Jurkat, Clone E6-1 (cell line): Measurements from ENCODE around the gene MEGF11.

ENCODE experiments used
- DNase-seq: peaks from one replicate; pipeline ENCODE4 v3.0.0-alpha.2; 2011; ENCODE audit warnings: low read depth, low spot score
- H3K4me3 ChIP-seq: 2 replicates; pipeline ENCODE4 v1.5.1; 2011; ENCODE audit warnings: mild to moderate bottlenecking, low read length, control low read depth, moderate library complexity

The MEGF11 gene

GRCh38 chr15:66085128-66085527 lies 168.4 kb downstream of the MEGF11 start:
- DNase-seq, result peak; percentile 34
- no peak overlapping the region for H3K4me3 ChIP-seq

DNA sequence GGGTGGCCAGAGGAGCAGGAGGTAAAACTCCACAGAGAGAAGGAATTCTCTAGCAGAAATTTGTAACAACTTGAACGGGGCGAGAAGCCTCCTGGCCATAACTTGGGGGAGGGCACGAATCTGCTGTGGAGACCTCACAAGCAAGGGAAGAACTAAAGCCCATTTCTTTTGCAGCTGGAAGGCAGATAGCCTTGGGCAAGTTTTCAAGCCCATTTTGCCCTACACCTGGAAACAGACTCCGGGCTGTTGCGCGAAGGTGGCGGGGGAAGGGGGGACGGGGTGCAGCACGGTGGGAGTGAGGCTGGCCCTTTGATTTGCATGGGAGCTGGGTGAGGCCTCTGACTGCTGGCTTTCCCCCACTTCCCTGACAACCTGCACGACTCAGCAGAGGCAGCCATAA lies 168.8 kb downstream of the MEGF11 start:
- H3K4me3 ChIP-seq, result no peak overlapping the region

GRCh38 chr15:66080717-66081398 lies 172.7 kb downstream of the MEGF11 start:
- DNase-seq, result no peak

More for the DNA sequence above, 168.8 kb downstream of the MEGF11 start:
- DNase-seq, result no peak

DNA sequence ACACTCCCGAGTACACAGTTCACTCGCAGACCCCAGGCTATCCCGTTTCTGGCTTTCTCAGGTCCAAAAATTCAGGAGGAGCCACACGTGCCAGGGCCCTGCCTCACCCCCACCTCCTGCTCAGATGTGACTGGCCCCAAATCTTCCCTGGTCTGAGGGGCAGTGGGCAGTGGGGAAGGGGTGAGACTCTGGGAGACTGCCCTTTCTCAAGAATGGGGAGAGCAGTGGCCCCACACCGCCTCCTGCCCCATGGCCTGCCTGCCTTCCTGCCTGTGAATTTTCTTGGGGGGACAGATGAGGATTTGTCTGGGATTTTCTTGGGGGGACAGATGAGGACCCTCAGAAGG lies 174.6 kb downstream of the MEGF11 start:
- no peak overlapping the region for H3K4me3 ChIP-seq

More at GRCh38 chr15:66080717-66081398, 172.7 kb downstream of the MEGF11 start:
- no peak overlapping the region for H3K4me3 ChIP-seq

DNA sequence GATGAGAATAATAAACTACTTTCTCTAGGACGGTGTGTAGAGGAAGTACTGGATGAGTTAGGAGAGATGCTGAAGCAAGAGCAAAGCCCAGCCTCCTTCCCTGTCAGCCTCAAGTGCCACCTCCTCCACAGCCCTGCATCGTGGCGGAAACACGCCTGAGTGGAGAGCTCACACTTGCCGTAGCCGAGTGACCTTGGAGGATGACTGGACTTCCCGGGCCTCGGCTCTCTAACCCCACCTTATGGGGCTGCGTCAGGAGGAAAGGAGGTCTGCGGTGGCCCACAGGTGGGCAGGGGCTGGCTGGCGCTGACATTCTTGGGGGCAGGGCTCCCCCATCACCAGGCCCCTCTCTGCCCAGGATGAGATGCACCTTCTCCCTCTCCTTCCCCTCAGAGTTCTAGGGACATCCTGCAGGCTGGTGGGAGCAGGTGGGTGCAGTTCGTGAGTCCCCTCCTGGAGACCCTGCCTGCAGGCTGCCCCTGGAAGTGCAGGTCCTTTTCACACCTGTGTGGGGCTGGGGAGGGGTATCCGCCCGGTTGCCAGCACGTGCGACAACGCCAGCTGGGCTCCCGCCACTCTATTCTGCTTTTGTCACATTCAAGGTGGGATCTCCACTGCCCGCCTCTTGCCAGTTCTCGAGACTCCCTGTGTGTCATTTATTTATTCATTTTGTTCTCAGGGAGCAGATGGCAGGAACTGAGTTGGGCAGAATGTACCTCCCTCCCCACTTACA lies 175.2 kb downstream of the MEGF11 start:
- H3K4me3 ChIP-seq, result no peak overlapping the region
- DNase-seq, result no peak

More for the DNA sequence above, 174.6 kb downstream of the MEGF11 start:
- no peak for DNase-seq

GRCh38 chr15:66077320-66077663 lies 176.3 kb downstream of the MEGF11 start:
- H3K4me3 ChIP-seq, result no peak overlapping the region
- no peak for DNase-seq

- no peak for DNase-seq
- no peak overlapping the region for H3K4me3 ChIP-seq
Observed at GRCh38 chr15:66076591-66077319, 176.8 kb downstream of the MEGF11 start.

GRCh38 chr15:66075947-66076346 lies 177.6 kb downstream of the MEGF11 start:
- no peak for DNase-seq
- H3K4me3 ChIP-seq, result no peak overlapping the region

- H3K4me3 ChIP-seq, result no peak overlapping the region
- no peak for DNase-seq
Observed at GRCh38 chr15:66072616-66073361, 180.8 kb downstream of the MEGF11 start.

GRCh38 chr15:66071921-66072295 lies 181.6 kb downstream of the MEGF11 start:
- DNase-seq, result no peak

GRCh38 chr15:66071160-66071920 lies 182.2 kb downstream of the MEGF11 start:
- DNase-seq, result no peak
- no peak overlapping the region for H3K4me3 ChIP-seq

More at GRCh38 chr15:66071921-66072295, 181.6 kb downstream of the MEGF11 start:
- H3K4me3 ChIP-seq, result no peak overlapping the region

GRCh38 chr15:66070220-66070934 lies 183.2 kb downstream of the MEGF11 start:
- no peak overlapping the region for H3K4me3 ChIP-seq
- DNase-seq, result no peak

- DNase-seq, result no peak
- H3K4me3 ChIP-seq, result no peak overlapping the region
Observed at GRCh38 chr15:66069751-66070150, 183.8 kb downstream of the MEGF11 start.

DNA sequence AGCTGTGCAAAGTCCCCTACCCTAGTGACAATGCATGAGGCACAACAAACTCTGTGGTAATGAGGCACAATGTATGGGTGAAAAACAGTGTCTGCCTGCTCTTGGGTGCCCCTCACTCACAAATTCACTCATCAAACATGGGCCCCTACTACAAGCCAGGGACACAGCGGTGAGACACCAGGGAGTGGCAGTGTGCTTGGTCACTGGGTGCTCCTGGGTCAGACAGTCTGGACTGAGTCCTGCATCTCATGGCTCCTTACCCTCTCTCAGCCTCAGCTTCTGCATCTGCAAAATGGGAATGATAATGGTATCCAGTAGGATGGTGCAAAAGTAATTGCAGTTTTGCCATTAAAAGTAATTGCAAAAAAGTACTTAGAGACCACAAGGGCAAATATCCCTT lies 184.7 kb downstream of the MEGF11 start:
- no peak for DNase-seq
- H3K4me3 ChIP-seq, result no peak overlapping the region

GRCh38 chr15:66067687-66068086 lies 185.9 kb downstream of the MEGF11 start:
- H3K4me3 ChIP-seq, result no peak overlapping the region
- no peak for DNase-seq

DNA sequence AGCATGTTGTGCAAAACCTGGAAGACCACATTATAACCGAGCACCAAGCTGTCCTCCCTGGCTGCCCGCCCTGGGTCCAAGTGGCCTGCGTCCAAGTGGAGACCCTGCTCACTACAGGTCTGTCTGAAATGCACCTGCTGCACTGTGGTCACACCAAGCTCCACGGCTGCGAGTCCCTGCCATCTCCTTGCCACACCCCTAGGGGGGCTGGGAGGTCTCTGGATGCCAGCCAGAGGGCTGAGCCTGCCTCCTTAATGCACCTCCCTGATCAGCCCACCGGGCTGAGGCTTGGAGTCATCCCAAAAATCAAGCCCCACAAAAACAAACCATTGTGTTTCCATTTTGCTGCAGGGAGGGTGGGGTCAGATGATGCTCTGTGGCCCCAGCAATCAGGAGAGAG lies 187.1 kb downstream of the MEGF11 start:
- H3K4me3 ChIP-seq, result no peak overlapping the region
- no peak for DNase-seq

DNA sequence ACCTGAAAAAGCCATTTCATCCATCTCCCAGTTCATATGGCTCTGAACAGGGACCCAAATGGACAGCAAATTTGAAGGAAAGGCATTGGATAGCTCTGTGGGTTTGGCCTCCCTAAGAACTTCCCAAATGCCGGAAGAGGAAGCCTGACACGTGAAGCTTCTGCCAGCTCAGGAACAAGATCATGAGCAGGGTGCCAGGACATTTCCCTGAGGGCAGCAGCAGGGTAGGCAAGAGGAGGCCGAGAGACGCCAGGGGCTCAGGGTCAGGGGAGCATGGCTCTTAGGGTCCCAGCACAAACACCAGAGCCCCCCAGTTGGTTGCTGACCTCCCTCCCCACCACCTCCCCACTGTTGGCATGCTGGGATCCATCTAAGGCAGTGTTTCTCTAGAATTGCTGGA lies 187.5 kb downstream of the MEGF11 start:
- H3K4me3 ChIP-seq, result no peak overlapping the region
- DNase-seq, result no peak

- no peak overlapping the region for H3K4me3 ChIP-seq
- DNase-seq, result no peak
Observed at GRCh38 chr15:66065325-66065724, 188.2 kb downstream of the MEGF11 start.
